GM21825 (cell line): ENCODE measurements around the gene CDH26.
A peak's percentile ranks its signal among the peaks of the same experiment; 100 is the strongest.

Source experiments
- ATAC-seq: cut with Tn5 transposase; IDR thresholded peaks from one replicate; pipeline ENCODE4 v1.9.1; 2021; ENCODE audit warnings: mild to moderate bottlenecking, moderate library complexity; ENCODE audit not compliant: unreplicated experiment

The CDH26 gene

GRCh38 chr20:59958123-59958522, at the start of gene CDH26:
TSS of gene CDH26 (plus strand) at chr20:59958423. CDS start at chr20:59958727, 304 bp downstream.
- no peak for ATAC-seq

GRCh38 chr20:59908855-59909254, 49.4 kb upstream of the CDH26 start:
- no peak for ATAC-seq

- no peak for ATAC-seq
Observed at GRCh38 chr20:59911041-59911440, 47.2 kb upstream of the CDH26 start.

GRCh38 chr20:59912609-59913008, 45.6 kb upstream of the CDH26 start:
- no peak for ATAC-seq

GRCh38 chr20:59920944-59921343, 37.3 kb upstream of the CDH26 start:
- ATAC-seq: no peak

GRCh38 chr20:59923514-59923913, 34.7 kb upstream of the CDH26 start:
- ATAC-seq: no peak

- no peak for ATAC-seq
Observed at GRCh38 chr20:59925359-59925758, 32.9 kb upstream of the CDH26 start.

GRCh38 chr20:59925899-59926298, 32.3 kb upstream of the CDH26 start:
- no peak for ATAC-seq

GRCh38 chr20:59931511-59932312, 26.5 kb upstream of the CDH26 start:
- ATAC-seq: no peak

GRCh38 chr20:59932616-59933295, 25.5 kb upstream of the CDH26 start:
- no peak for ATAC-seq

- peak; percentile 30 for ATAC-seq
Observed at GRCh38 chr20:59933296-59933848, 24.9 kb upstream of the CDH26 start, which contains the start of gene SYCP2. TSS of gene SYCP2 (minus strand) at chr20:59933637. CDS start at chr20:59922413, 11,224 bp downstream.

- ATAC-seq: peak; percentile 82
Observed at GRCh38 chr20:59933849-59934585, 24.2 kb upstream of the CDH26 start.

GRCh38 chr20:59935457-59936185, 22.6 kb upstream of the CDH26 start:
- ATAC-seq: no peak

- no peak for ATAC-seq
Observed at GRCh38 chr20:59936409-59936808, 21.8 kb upstream of the CDH26 start.

GRCh38 chr20:59937150-59937549, 21.1 kb upstream of the CDH26 start:
- ATAC-seq: no peak

GRCh38 chr20:59938221-59938620, 20.0 kb upstream of the CDH26 start:
- ATAC-seq: no peak

GRCh38 chr20:59938696-59939051, 19.5 kb upstream of the CDH26 start:
- no peak for ATAC-seq

- peak; percentile 27 for ATAC-seq
Observed at GRCh38 chr20:59939052-59939878, 19.0 kb upstream of the CDH26 start.

GRCh38 chr20:59939879-59940128, 18.4 kb upstream of the CDH26 start:
- peak; percentile 22 for ATAC-seq
